B cell (primary cell): ENCODE measurements around the gene RAN.

Source experiments
- EZH2 ChIP-seq: IDR thresholded peaks from 2 replicates; pipeline ENCODE4 v1.6.1; 2012; ENCODE audit warnings: borderline replicate concordance, low read depth, mild to moderate bottlenecking, moderate library complexity, low read length; ENCODE audit not compliant: insufficient read depth, poor library complexity, severe bottlenecking
- TF ChIP-seq, protein P1 (sequence below): fragments of 200-600 bp; IDR thresholded peaks from one replicate; pipeline ENCODE4 v1.8.0; 2022; ENCODE audit warnings: antibody characterized with exemption, mild to moderate bottlenecking

DNA sequence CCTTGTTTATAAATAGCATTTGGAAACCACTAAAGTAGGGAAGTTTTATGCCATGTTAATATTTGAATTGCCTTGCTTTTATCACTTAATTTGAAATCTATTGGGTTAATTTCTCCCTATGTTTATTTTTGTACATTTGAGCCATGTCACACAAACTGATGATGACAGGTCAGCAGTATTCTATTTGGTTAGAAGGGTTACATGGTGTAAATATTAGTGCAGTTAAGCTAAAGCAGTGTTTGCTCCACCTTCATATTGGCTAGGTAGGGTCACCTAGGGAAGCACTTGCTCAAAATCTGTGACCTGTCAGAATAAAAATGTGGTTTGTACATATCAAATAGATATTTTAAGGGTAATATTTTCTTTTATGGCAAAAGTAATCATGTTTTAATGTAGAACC lies 4.4 kb downstream of the RAN start:
- TF ChIP-seq, protein P1, sequence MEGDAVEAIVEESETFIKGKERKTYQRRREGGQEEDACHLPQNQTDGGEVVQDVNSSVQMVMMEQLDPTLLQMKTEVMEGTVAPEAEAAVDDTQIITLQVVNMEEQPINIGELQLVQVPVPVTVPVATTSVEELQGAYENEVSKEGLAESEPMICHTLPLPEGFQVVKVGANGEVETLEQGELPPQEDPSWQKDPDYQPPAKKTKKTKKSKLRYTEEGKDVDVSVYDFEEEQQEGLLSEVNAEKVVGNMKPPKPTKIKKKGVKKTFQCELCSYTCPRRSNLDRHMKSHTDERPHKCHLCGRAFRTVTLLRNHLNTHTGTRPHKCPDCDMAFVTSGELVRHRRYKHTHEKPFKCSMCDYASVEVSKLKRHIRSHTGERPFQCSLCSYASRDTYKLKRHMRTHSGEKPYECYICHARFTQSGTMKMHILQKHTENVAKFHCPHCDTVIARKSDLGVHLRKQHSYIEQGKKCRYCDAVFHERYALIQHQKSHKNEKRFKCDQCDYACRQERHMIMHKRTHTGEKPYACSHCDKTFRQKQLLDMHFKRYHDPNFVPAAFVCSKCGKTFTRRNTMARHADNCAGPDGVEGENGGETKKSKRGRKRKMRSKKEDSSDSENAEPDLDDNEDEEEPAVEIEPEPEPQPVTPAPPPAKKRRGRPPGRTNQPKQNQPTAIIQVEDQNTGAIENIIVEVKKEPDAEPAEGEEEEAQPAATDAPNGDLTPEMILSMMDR, result no peak
- no peak for TF ChIP-seq EZH2
